ENCODE data around the gene TACR2. TPM values are rescaled to one million over a fixed set of nuclear protein-coding genes. Genes with fewer than 3 reads are reported as not detected.

The TACR2 gene
- total and polyA plus RNA-seq, 2 of the 13 experiments (the other 11 are each of a cell fraction or from before 2014, with no cell fraction given): 0.04 TPM; not detected in 1

GRCh38 chr10:69418052-69418752, 1.5 kb upstream of the TACR2 start (continued):
- TF ChIP-seq SNAPC4 (CRISPR knock-in tag; IDR thresholded peaks at IDR 0.05): no peak
- TF ChIP-seq REST (IDR thresholded peaks at IDR 0.05; ENCODE audit: borderline replicate concordance in 1 of 2, low read depth in 1 of 2, low read length in 2 of 2): no peak
- no peak for TF ChIP-seq ZFP90 (CRISPR knock-in tag; IDR thresholded peaks at IDR 0.05; ENCODE audit: borderline replicate concordance)
- no peak for TF ChIP-seq HOXA5 (CRISPR knock-in tag; IDR thresholded peaks at IDR 0.05)
- TF ChIP-seq ZNF570 (CRISPR knock-in tag; IDR thresholded peaks at IDR 0.05; ENCODE audit: borderline replicate concordance): no peak
- TF ChIP-seq MTF2 (CRISPR knock-in tag; IDR thresholded peaks at IDR 0.05; ENCODE audit: borderline replicate concordance): no peak
- no peak for TF ChIP-seq ZBTB14 (CRISPR knock-in tag; IDR thresholded peaks at IDR 0.05)
- no peak for TF ChIP-seq AGO1 (IDR thresholded peaks at IDR 0.05; ENCODE audit: low read depth, low read length, poor library complexity, severe bottlenecking)
- no peak for TF ChIP-seq ATF4 (CRISPR knock-in tag; IDR thresholded peaks at IDR 0.05)
- 0 out of 2 replicates have a peak, but pooled peaks have one; percentile 51 for TF ChIP-seq ZNF788 (CRISPR knock-in tag; IDR thresholded peaks at IDR 0.05; ENCODE audit: borderline replicate concordance)
- no peak for TF ChIP-seq SKI (IDR thresholded peaks at IDR 0.05; ENCODE audit: partially characterized antibody)
- no peak for TF ChIP-seq ZNF597 (CRISPR knock-in tag; IDR thresholded peaks at IDR 0.05)
- TF ChIP-seq PHF5A (CRISPR knock-in tag; IDR thresholded peaks at IDR 0.05; ENCODE audit: low read depth, unreplicated experiment): no peak
- no peak for TF ChIP-seq ETS1 (CRISPR knock-in tag; IDR thresholded peaks at IDR 0.05)

Data from HepG2 (cell line).